Smooth muscle cell (in vitro differentiated cells): ENCODE data around the gene GET4. TPM values are rescaled to one million over a fixed set of nuclear protein-coding genes. Genes with fewer than 3 reads are reported as not detected.

Experiments used
- DNase-seq: peaks from one replicate; lab custom pipeline; 2025; ENCODE audit not compliant: unreplicated experiment; lab: John Stamatoyannopoulos, UW
- H2AFZ ChIP-seq: fragments of 200-600 bp; sonication (generic); 2 replicates; pipeline ENCODE4 v1.6.0; 2016; ENCODE audit warnings: antibody characterized with exemption, low read depth, mild to moderate bottlenecking
- H3F3A ChIP-seq: fragments of 200-600 bp; sonication (generic); 2 replicates; pipeline ENCODE4 v1.6.0; 2017; ENCODE audit warnings: antibody characterized with exemption, low read depth
- H3K27ac ChIP-seq: fragments of 200-600 bp; sonication (generic); 2 replicates; pipeline ENCODE4 v1.5.1; 2016; ENCODE audit warnings: low read depth, mild to moderate bottlenecking
- H3K27me3 ChIP-seq: fragments of 200-600 bp; sonication (generic); 2 replicates; pipeline ENCODE4 v1.6.1; 2016; ENCODE audit warnings: low read depth, mild to moderate bottlenecking
- H3K36me3 ChIP-seq: fragments of 200-600 bp; sonication (generic); 2 replicates; pipeline ENCODE4 v1.5.1; 2016; ENCODE audit warnings: low read depth
- H3K4me1 ChIP-seq: fragments of 200-600 bp; sonication (generic); 2 replicates; pipeline ENCODE4 v1.5.1; 2016; ENCODE audit warnings: low read depth
- H3K4me2 ChIP-seq: fragments of 200-600 bp; sonication (generic); 2 replicates; pipeline ENCODE4 v1.6.0; 2016; ENCODE audit warnings: mild to moderate bottlenecking
- H3K4me3 ChIP-seq: fragments of 200-600 bp; sonication (generic); 2 replicates; pipeline ENCODE4 v1.5.1; 2016; ENCODE audit warnings: mild to moderate bottlenecking
- H3K79me2 ChIP-seq: fragments of 200-600 bp; sonication (generic); 2 replicates; pipeline ENCODE4 v1.6.0; 2016; ENCODE audit warnings: low read depth, mild to moderate bottlenecking
- H3K9ac ChIP-seq: fragments of 200-600 bp; sonication (generic); 2 replicates; pipeline ENCODE4 v1.6.0; 2016; ENCODE audit warnings: low read depth
- H3K9me3 ChIP-seq: fragments of 200-600 bp; sonication (generic); replicated peaks from 2 replicates; pipeline ENCODE4 v1.5.1; 2016; ENCODE audit warnings: low read depth
- H4K20me1 ChIP-seq: fragments of 200-600 bp; sonication (generic); 2 replicates; pipeline ENCODE4 v1.6.0; 2016; ENCODE audit warnings: low read depth
- WGBS: methylation state at CpG from one replicate; pipeline ENCODE4 v1.1.7; 2016; ENCODE audit warnings: low lambda C conversion rate; 5-methylcytosine and 5-hydroxymethylcytosine counted together
- polyA plus RNA-seq: library from polyadenylated mRNA; unstranded; fragments of >200 nt; fragmentation: Nextera tagmentation; extraction: Ambion mirVana; gene quantifications from 2 replicates; pipeline ENCODE4 v1.2.1, GENCODE V29; 2016
- total RNA-seq: library from RNA; depleted of rRNA; stranded (reverse); fragments of >200 nt; gene quantifications from 2 replicates; pipeline ENCODE4 v1.2.3, GENCODE V29; 2014
- TF ChIP-seq, protein P1 (sequence below): fragments of 200-600 bp; sonication (generic); IDR thresholded peaks from 2 replicates; pipeline ENCODE4 v1.5.1; 2017; ENCODE audit warnings: borderline replicate concordance, mild to moderate bottlenecking, antibody characterized with exemption; ENCODE audit not compliant: insufficient read depth, poor library complexity, severe bottlenecking

Gene GET4
- total and polyA plus RNA-seq, 2 experiments from 2014 or later = 26.3 to 39.9 TPM

- peaks cover 81% of the 10 kb centered on the region for H3K79me2 ChIP-seq
- no peak overlapping the region for H3K9ac ChIP-seq
- TF ChIP-seq, protein P1, sequence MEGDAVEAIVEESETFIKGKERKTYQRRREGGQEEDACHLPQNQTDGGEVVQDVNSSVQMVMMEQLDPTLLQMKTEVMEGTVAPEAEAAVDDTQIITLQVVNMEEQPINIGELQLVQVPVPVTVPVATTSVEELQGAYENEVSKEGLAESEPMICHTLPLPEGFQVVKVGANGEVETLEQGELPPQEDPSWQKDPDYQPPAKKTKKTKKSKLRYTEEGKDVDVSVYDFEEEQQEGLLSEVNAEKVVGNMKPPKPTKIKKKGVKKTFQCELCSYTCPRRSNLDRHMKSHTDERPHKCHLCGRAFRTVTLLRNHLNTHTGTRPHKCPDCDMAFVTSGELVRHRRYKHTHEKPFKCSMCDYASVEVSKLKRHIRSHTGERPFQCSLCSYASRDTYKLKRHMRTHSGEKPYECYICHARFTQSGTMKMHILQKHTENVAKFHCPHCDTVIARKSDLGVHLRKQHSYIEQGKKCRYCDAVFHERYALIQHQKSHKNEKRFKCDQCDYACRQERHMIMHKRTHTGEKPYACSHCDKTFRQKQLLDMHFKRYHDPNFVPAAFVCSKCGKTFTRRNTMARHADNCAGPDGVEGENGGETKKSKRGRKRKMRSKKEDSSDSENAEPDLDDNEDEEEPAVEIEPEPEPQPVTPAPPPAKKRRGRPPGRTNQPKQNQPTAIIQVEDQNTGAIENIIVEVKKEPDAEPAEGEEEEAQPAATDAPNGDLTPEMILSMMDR = no peak
- H4K20me1 ChIP-seq = peaks cover 77% of the 10 kb centered on the region
- H3K27me3 ChIP-seq = no peaks in the 10 kb centered on the region
- no peak overlapping the region for H2AFZ ChIP-seq
- no peaks in the 10 kb centered on the region for H3K9me3 ChIP-seq
- no peak for DNase-seq
- peaks cover 7% of the 10 kb centered on the region for H3K4me1 ChIP-seq
- H3K4me3 ChIP-seq = no peak overlapping the region
- peaks cover 4% of the 10 kb centered on the region for H3F3A ChIP-seq
- WGBS = 94% methylated on average over 15 of the region's 15 CpGs
- no peak overlapping the region for H3K4me2 ChIP-seq
- no peak overlapping the region for H3K27ac ChIP-seq
- no peaks in the 10 kb centered on the region for H3K36me3 ChIP-seq
Observed at GRCh38 chr7:880450-880849, 4.1 kb downstream of the GET4 start.

DNA sequence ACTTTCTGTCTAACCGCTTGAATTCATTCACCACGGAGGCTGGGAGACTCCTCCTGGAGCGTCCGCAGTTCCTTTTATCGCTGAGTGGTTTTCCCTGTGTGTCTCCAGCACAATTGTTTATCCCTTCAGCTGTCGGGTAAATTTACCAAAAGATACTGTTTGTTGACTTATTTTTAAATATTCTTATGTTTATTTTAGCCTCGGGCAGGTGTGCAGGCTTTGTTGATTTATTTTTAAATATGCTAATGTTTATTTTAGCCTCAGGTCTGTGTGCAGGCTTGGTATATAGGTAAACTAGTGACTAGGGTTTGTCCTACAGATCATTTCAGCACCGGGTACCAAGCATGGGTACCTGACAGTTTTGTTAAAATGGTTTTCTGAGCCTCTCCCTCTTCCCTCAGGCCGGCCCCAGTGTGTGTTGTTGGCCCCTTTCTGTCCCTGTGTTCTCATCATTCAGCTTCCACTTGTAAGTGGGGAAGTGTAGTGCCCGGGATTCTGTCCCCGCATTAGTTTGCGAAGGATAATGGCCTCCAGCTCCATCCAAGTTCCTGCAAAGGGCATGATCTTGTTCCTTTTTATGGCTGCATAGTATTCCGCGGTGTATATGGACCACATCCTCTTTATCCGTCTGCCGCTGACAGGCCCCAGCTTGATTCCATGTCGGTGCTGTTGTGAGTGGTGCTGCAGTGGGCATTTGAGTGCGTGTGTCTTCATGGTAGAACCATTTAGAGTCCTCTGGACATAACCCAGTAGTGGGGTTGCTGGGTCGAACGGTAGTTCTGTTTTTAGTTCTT, 5.3 kb downstream of the GET4 start:
- Histone ChIP-seq H3K4me3 (no peak overlapping the region), H3K36me3 (no peaks in the 10 kb centered on the region), H3F3A (no peaks in the 10 kb centered on the region), H3K9ac (no peak overlapping the region), H3K4me2 (no peak overlapping the region), H3K4me1 (peaks cover 7% of the 10 kb centered on the region), H4K20me1 (peaks cover 88% of the 10 kb centered on the region), H3K9me3 (no peaks in the 10 kb centered on the region), H3K79me2 (peaks cover 87% of the 10 kb centered on the region), H2AFZ (no peak overlapping the region), H3K27ac (no peak overlapping the region), H3K27me3 (no peaks in the 10 kb centered on the region)
- TF ChIP-seq, protein P1 = no peak
- 97% methylated on average over 20 of the region's 20 CpGs for WGBS
- no peak for DNase-seq

DNA sequence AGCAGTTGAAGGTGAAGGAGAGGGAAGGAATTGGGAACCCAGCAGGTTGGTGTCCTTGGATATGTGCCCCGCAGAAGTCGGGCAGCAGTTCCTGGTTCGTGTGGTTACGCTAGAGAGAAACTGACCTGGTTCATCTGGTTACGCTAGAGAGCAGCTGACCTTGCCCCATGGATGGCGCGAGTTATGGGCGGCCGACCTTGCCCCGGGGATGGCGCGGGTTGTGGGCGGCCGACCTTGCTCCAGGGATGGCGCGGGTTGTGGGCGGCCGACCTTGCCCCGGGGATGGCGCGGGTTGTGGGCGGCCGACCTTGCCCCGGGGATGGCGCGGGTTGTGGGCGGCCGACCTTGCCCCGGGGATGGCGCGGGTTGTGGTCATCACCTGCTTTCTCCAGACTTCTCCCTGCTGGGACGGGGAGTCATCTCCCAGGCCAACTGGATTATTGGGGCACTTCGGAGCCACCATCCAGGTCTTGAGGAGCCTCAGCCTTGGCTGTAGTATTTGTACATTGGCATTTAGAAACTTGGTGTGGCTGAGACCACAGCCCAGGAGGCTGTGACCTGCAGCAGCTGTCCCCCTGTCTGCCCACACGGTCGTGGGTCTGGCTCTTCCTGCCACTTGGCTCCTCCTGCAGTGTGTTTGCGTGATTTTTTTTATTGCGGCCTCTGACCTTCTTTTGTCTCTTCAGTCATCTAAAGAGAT, 6.1 kb downstream of the GET4 start:
- TF ChIP-seq, protein P1 = no peak
- no peak overlapping the region for H3K4me2 ChIP-seq
- peaks cover 97% of the 10 kb centered on the region for H4K20me1 ChIP-seq
- H3K79me2 ChIP-seq = peaks cover 85% of the 10 kb centered on the region
- H3K36me3 ChIP-seq = no peaks in the 10 kb centered on the region
- H2AFZ ChIP-seq = no peak overlapping the region
- no peak overlapping the region for H3K9ac ChIP-seq
- no peaks in the 10 kb centered on the region for H3K9me3 ChIP-seq
- H3K27me3 ChIP-seq = no peaks in the 10 kb centered on the region
- peaks cover 7% of the 10 kb centered on the region for H3K4me1 ChIP-seq
- WGBS = 97% methylated on average over 32 of the region's 37 CpGs
- H3F3A ChIP-seq = no peaks in the 10 kb centered on the region
- DNase-seq = no peak
- H3K27ac ChIP-seq = no peak overlapping the region
- H3K4me3 ChIP-seq = no peak overlapping the region
